GM10266 (cell line): ENCODE measurements around the gene GULP1.

Experiments used
- DNase-seq: peaks from one replicate; pipeline ENCODE4 v3.0.0; 2012; ENCODE audit errors: extremely low spot score
- CTCF ChIP-seq: IDR thresholded peaks from 2 replicates; pipeline ENCODE4 v1.5.1; 2012; ENCODE audit warnings: mild to moderate bottlenecking, low read depth; ENCODE audit not compliant: control insufficient read depth, insufficient read depth; ENCODE audit errors: missing control alignments

GULP1 gene

GRCh38 chr2:188333751-188334524, 42.3 kb downstream of the GULP1 start:
- TF ChIP-seq CTCF = no peak
- DNase-seq = no peak

GRCh38 chr2:188338463-188338862, 46.8 kb downstream of the GULP1 start:
- no peak for DNase-seq
- TF ChIP-seq CTCF = no peak

GRCh38 chr2:188340257-188340656, 48.6 kb downstream of the GULP1 start:
- no peak for DNase-seq
- no peak for TF ChIP-seq CTCF

- no peak for DNase-seq
- TF ChIP-seq CTCF = no peak
These were observed 53.3 kb downstream of the GULP1 start for GRCh38 chr2:188345020-188345419.

- no peak for DNase-seq
- no peak for TF ChIP-seq CTCF
These were observed 53.8 kb downstream of the GULP1 start for GRCh38 chr2:188345426-188345825.

GRCh38 chr2:188345831-188346458, 54.3 kb downstream of the GULP1 start:
- TF ChIP-seq CTCF = no peak
- no peak for DNase-seq

- DNase-seq = no peak
- TF ChIP-seq CTCF = no peak
These were observed 57.3 kb downstream of the GULP1 start for GRCh38 chr2:188349019-188349418.
